ENCODE data around the gene PRCC.

Gene PRCC

DNA sequence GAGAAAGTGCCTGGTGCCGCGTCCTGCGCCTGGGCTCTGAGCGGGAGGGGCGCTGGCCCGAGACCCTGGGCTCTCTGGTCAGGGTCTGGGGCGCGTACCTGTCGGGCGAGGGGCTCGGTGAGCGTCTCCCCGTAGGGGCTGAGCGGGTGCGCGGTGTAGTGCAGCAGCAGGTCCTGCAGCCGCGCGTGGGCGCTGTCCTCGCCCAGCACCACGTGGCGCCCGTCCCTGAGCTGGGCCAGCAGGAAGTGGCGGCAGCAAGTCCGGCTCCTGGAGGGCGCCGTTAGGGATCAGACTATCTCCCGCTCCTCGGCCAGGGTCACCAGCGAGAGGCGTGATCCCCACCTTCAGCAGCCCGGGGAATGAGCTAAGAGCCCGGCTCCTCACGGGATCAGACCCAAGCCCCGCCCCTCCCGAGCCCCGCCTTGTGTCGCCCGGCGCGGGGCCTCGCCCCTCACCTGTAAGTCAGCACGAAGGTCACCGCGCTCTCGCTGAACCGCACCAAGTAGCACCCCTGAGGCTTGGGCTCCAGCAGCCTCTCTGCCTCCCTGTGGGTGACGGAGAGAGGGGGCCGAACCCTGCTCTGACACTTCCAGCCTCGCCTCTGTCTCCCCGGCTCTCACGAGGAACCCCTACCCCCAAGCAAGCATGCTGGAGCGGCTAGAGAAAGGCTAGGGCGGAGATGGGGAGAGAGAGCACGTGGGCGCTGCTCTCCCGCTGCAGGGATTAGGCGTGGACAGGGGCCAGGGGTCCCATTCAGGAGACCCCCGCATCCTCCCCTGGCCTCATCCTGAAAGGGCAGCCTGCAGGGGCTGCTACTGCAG, 46.6 kb downstream of the PRCC start:
- DNase-seq (ENCODE audit: low spot score) = peak; percentile 83

DNA sequence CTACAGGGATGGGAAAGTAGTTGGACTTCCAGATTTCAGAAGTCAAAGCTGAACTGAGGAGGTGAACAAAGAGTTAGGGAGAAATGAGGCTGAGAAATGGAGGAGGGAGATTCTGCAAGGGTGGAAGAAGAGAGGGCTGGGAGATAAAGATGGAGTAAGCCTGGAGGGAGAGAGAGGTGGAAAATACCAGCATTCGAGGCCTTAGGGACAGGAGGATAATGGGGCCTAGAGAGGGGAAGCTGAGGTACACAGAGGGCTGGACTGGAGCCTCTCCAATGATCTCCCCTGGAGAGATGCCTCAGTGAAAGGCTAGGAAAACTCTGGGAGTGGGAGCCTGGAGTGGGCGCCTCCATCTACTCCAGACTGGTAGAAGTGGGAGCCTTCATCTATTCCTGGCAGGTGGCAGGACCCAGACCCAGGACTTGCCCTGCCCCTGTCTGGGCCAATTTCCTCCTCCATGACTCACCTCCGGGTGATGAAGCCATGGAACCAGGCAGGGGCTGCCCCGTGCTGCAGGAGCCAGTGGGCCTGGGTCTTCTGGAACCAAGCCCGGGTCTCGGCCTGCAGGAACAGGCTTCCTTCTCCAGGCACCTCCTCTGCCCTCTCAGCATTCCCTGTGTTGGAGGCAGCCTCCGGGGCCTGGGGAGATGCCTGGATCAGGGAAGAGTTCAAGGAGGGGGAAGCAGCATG, 47.4 kb downstream of the PRCC start:
- DNase-seq (ENCODE audit: low spot score) = no peak

DNA sequence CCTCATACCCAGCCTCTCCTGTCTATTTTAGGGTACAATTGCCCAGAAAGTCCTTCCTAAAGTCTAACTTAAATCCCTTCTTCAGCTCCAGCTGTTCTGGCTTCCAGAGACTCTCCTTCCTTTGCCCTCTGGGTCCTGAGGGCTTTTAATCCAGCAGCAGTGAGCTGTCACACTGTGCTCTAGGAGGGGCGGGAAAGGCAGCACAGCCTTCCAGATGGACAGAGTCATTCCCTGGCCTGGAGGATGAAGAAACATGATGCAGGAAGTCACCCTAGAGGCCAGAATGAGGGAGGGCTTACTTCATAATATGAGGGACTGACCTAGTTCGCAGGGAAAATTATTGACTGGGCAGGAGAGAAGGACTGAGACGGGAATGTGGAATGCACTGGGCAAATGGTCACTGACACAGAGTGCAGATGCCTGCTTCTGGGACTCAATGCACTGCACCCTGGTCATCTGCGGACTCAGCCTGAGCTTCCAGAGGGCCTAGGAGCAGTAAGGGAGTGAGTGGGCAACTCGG, 48.0 kb downstream of the PRCC start:
- peak; percentile 63 for DNase-seq (ENCODE audit: low spot score)

DNA sequence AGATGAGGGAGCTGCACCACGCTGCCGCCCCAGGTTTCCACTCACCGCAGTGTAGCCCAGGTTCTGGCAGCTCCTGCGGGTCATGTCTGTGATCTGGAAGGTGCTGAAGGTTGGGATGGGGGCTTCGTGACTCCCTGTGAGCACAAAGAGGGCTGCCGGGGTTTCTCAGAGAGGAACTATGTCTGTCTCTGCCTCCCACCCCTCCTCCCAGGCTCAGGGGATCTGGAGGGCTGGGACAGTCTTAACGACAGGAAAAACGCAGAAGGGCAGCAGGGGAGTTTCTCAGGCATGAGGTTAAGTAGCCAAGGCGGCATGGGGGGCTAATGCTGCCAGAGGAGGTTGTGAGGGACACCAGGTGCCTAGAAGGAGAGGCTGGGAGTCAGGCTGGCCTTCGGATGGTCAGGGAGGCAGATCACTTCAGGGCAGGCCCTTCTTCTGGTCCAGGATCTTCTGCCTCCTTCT, 48.7 kb downstream of the PRCC start:
- no peak for DNase-seq (ENCODE audit: low spot score)

DNA sequence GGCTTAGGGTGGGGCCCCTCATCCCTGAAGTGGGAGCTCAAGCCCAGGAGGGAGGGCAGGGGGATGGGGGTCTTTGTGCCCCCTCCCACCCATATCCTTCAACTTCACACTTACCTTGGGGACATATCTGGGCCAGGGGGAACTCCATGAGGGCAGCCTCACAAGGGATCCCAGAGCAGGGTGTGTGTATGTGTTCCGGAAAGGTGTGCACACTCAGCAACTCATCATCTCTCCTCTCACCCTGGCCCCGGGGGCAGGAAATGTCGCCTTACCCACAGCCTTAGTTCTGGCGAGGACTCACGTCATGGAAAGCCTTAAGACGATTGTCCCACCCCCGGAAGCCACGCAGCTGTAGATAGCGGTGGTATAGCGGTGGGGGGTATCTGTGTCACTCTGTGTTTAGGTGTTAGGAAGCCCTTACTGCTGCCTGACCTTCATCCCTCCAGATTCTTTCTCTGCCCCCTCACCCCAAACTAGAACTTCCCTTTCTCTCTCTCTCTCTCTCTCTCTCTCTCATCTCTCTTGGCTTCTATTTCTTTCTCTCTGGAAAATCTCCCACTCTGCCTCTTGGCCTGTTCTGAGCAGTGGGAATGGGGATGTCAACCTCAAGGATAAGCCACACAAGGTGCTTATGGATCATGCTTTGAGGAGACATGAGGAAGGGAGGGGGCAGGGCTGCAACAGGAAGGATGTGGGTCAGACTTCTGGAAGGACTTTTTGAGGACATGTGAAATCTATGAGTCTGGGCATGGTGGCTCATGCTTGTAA, 49.4 kb downstream of the PRCC start, which contains the start of gene SH2D2A:
TSS of gene SH2D2A (minus strand) at position 288 of the 768 bp plus-strand sequence. CDS start at position 148, 140 bp downstream.
- DNase-seq (ENCODE audit: low spot score) = no peak

DNA sequence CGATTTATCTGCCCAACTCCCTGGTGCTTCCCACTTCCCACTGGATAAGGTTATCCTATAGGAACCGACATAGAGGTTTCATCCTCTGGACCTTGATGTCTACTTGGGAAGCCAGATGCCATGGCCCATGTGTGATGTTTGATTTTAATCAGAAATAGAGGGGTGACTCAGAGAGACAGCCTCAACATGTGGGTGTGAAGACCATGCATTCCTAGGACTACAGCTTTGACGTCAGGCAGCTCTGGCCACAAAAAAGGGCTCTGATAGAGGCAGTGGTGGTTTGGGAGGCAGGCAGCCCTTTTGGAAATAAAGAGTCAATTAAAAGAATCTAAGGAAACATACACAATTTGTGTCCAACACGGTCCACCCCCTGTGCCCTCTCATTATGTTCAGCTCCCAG, 54.5 kb downstream of the PRCC start:
- DNase-seq (ENCODE audit: low spot score) = no peak

DNA sequence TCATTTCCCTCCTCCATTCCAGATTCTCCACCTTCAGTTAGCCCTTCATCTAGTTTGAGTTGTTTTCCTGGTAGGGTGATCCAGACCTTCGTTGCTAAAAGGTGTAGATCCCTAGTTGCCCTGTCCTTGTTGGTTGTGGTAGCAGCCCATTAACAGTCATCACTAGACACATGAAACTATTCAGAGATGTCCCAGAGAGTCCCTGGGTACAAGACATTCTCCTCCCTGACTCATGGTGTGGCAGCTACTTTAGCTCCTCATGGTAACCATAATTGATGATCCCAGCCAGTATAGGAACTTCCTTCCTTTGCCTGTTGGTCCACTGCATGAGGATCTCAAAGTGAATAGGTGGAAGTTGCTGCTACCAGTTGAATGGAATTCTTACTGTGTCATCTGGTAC, 55.3 kb downstream of the PRCC start:
- no peak for DNase-seq (ENCODE audit: low spot score)

DNA sequence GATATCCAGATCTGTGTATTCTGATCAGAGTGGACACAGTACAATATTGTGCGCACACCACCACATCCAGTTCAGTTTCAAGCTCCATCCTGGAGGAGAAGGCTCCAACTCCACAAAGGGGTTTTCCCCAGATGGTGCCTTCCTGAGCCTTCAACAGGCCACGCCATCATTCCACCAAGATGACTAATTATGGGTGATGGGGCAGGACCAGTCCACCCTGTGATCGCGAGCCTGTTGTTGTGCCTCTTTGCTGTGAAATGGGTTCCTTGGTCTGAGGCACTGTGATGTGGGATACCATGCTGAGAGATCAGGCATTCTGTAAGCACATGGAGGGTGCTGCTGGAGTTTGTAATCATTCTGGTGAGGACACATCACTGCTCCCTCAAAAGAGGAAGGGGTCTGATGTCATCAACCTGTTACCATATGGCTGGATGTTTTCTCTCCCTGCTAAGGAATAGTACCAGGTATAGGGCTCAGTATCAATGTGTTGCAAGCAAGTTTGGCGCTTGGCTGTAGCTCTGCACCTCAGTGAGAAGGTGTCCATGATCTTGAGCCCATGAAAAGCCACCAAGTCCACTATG, 56.0 kb downstream of the PRCC start:
- no peak for DNase-seq (ENCODE audit: low spot score)

DNA sequence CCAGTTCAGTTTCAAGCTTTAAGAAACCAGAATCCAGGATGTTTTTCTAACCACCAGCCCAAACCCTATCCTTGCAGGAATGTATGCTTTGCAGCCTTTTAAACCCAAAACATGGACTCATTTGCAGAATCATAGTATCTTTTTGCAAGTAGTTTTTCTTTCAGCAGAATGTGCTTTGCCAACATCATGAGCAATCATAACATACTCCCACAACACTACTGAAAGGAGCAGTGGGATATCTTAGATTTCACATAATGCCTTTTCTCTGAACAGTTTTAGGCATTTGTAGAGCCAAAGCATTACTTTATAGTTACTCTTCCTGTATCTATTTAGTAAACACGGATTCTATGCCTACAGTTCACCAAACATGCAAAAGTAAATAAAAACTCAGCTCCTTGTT, 59.3 kb downstream of the PRCC start:
- DNase-seq (ENCODE audit: low spot score) = no peak

DNA sequence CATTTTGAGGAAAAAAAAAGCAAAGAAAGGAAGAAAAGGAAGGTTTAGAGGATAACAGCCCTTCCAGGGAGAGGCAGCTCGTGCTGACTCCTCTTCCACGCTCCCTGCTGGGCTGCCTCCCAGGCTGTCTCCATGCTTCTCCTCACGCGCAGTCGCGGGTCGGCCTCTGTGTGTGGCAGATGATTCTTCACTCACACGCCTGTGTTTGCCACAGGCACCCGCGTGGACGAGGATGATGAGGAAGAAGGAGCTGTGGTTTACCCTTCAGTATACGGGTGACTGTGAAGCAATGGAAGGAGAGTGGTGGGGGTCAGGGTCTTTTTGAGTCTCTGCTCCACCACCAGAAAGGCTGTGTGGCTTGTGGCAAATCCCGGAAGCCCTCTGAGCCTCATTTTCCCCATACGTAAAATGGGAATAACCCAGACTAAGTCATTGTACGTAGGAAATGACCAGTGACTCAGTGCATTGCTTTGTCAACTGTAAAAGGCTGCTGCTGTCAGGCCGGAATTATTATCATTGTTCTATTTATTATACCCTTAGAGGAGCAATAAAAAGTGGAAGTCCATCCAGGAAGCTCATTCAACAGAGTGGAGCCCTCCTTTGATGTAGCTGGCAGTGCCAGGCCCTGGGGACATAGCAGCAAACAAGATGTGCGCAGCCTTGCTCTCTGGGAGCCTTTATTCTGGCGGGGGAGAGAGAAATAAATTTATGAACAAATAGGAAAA, 61.2 kb downstream of the PRCC start:
- no peak for DNase-seq (ENCODE audit: low spot score)

DNA sequence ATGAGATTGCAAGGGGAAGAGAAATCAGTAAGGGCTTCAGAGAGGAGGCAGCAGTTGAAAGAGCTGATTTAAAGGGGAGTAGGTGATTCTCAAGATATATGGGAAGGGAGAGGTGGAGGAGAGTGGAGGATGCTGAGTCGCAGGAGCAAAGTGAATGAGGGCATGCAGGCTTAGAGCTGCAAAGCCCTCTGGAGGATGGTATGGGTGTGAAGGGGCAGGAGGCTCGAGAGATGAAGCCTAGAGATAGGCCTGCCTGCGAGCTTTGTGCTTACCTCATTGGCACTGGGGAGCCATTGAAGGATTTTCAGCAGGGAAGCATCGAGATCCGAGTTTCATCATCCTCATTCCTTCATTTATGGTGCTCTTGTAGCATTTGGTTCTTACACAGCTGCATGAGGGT, 65.1 kb downstream of the PRCC start:
- DNase-seq (ENCODE audit: low spot score) = no peak

DNA sequence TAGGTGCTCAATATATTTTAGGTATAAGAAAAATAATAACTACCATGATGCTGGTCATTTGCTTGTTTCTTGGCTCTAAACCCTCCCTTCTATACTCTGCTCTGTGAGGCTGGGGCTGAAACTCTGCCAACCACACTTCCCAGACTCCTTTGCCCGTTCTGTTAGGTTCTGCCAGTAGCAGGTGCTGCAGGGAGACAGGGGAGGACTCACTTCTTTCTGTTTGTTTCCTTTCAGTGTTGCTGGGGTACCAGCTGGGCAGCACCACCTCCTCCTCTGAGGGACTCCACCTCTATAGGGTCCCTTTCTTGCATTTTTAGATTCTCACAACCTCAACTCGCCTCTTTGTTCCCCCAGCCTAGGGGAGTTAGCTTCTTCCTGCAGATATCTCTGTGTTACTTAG, 66.3 kb downstream of the PRCC start:
- DNase-seq (ENCODE audit: low spot score) = no peak

DNA sequence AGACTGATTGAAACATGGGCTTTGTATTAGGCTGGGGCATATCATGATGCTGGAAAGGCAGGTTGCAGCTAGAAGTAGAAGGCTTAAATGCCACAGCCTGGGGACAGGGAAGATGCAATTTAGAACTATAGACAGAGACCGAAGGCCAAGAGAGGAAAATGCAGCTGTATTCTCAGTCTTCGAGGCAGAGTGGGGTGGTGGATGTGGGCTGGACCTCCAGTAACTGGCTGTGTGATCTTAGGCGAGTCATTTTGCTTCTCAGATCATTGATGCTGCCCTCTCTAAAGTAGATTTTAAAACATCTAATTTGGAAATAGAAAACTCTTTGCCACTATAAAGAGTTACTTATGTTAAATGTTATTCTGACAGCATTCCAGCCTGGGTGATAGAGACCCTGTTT, 67.0 kb downstream of the PRCC start:
- no peak for DNase-seq (ENCODE audit: low spot score)

DNA sequence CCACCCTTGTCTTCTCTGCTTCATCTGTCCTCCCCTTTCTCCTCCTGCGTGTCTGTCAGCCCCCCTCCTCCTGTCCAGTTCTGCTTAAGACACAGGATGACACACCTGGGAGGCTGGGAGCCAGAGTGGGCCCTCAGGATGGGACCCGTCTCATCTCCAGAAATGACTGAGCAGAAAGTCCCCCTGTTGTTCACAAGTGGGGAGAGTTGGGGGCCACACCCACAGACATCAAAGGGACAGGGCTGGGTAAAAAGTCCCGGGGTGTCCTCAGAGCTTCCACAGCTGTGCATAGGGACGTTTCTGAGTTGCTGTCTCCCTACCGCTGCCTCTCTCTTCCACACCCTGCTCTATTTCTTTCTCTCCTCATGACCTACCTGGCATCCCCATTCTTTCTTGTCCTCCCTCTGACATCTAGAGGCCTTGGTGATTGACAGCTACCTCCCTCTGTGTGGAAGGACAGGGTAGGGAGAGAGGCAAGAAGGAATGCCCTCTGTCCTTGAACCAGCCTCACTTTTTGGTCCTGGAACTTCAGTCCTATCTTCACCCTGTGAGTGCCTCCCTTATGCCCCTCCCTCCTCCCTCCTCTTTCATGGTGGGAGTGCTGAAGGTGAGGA, 68.8 kb downstream of the PRCC start:
- no peak for DNase-seq (ENCODE audit: low spot score)

DNA sequence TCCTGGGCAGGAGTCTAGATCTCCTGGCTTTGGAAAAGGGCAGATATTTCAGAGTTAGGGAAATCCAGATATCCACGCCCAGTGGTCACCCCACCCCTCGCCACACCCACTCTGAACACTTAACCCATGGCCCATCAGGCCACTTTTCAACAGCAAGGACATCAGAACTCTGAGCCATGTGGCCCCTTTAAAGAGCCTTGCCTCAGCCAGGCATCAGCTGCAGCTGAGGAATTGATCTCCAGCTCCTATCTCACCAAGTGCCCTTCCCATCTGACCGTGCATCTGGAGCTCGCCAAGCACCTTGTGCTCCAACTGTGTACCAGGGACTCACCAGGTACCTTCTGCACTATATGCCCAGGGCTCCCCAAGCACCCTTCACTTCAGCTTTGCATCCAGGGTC, 69.6 kb downstream of the PRCC start:
- no peak for DNase-seq (ENCODE audit: low spot score)

DNA sequence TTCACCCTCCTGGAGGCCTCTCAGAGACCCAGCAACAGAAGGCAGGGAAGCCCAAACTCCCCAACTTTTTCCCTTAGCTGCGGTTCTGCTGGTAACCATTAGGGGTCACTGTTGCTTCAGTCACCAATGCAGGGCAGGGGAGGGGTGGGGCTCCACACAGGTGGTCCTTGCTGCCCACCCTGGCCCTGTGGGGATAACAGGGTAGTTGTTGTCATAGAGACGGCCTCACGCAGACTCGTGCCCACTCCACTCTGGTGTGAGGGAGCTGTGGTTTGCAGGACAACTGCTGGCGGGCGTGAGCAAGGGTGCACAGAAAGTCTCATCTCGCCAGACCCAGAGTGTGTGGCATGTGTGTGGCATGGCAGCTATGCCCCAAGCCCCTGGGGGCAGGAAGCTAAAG, 71.6 kb downstream of the PRCC start:
- DNase-seq (ENCODE audit: low spot score) = peak; percentile 63

DNA sequence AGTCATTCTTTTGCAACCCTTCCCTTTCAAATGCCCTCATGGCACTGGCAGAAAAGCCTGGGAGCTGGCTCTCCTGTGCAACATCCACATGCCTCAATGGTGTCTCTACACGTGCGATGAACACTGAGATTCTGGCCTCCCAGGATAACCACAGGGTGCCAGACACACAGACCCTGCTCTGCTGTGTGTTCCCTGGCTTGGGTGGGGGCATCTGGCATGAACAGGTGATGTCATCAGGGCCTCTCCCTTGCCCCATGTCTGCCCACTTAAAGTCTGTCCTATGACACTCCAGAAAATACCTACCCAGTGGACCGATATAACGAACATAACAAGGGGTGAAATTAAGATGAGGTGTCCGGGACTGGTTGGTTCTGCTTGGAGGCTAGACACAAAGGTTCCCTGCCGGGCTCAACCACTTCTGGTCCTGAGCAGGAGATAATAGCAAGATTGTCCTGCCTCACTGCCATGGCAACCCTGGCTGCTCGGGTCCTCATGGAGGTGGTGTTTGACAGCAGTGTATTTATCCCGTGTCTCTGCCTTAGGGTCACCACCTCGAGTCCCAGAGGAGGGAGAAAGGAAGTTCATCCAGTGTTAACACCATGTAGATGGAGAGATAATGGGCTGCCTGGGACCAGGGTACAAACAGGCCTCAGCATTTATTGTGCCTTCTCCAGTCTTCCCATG, 72.2 kb downstream of the PRCC start:
- DNase-seq (ENCODE audit: low spot score) = no peak

DNA sequence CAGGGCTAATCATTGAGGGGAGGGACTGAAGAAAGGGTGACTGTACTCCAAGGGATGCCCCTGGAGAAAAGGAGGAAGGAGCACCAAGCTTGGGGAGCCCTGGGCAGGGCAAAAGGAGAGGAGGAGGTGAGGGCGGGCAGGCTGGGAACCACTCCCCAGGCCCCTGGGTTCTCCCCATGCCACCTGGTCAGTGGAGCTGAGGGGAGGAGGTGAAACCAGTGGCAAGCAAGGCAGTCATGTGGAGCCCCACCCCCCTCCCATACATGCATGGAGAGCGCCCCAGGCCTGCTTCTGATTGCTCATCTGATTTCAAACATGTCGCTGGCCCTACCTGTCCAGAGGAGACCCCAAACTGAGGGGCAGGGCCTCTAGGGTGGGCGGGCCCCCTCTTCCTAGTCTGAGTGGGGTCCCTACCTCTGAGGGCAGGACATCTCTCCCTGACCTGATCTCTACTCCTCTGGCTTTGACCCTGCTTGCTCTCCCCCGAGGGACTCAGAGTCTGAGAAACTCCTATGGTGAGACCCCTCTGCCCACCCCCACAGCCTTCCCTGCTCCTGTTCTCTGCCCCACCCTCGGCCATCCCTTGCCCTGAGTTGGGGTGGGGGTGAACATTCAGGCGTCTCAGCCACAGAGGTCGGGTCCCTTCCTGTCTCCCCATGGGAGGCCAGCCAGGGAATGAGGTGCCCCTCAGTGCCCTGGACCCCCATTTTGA, 73.0 kb downstream of the PRCC start:
- no peak for DNase-seq (ENCODE audit: low spot score)

DNA sequence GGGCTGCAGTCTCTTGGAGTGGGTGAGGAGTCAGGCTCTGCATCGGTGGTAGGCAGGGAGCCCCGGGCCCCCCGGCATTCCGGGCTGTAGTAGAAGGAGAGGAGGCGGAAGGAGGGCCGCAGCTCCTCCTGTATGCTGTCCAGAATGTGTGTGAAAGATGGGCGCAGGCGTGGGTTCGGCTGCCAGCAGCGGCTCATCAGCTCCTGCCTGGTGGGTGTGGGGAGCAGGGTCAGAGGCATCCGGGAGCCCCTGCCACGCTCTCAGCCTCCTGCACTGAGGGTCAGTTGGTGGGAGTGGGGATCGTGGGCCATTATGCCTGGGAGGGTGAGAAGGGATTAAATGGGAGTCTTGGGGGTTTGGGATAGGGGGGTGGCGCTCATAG, 73.6 kb downstream of the PRCC start:
- DNase-seq (ENCODE audit: low spot score) = no peak
